Left forelimb (tissue), 1 donor: ENCODE data around the gene KLF13.

Experiments
- DNase-seq: peaks from one replicate; pipeline ENCODE4 v3.0.0-alpha.2; 2018; ENCODE audit warnings: low spot score

KLF13 gene

GRCh38 chr15:31362886-31363285 is 36.3 kb downstream of the KLF13 start:
- no peak for DNase-seq

- no peak for DNase-seq
These were observed 37.8 kb downstream of the KLF13 start for GRCh38 chr15:31364301-31365031.

- no peak for DNase-seq
These were observed 38.5 kb downstream of the KLF13 start for GRCh38 chr15:31365032-31365654.

- DNase-seq = peak; percentile 75
These were observed 39.1 kb downstream of the KLF13 start for GRCh38 chr15:31365655-31366127.

GRCh38 chr15:31366169-31366734 is 39.6 kb downstream of the KLF13 start:
- no peak for DNase-seq

- no peak for DNase-seq
These were observed 40.5 kb downstream of the KLF13 start for GRCh38 chr15:31367021-31367729.

- DNase-seq = no peak
These were observed 41.2 kb downstream of the KLF13 start for GRCh38 chr15:31367730-31368344.

- DNase-seq = no peak
These were observed 43.1 kb downstream of the KLF13 start for GRCh38 chr15:31369727-31370126.

GRCh38 chr15:31371520-31372240 is 45.0 kb downstream of the KLF13 start:
- no peak for DNase-seq

GRCh38 chr15:31372635-31373091 is 46.0 kb downstream of the KLF13 start:
- no peak for DNase-seq

GRCh38 chr15:31373096-31373865 is 46.6 kb downstream of the KLF13 start:
- no peak for DNase-seq

- no peak for DNase-seq
These were observed 47.3 kb downstream of the KLF13 start for GRCh38 chr15:31373970-31374369.

GRCh38 chr15:31374489-31374888 is 47.9 kb downstream of the KLF13 start:
- no peak for DNase-seq

GRCh38 chr15:31374986-31375385 is 48.4 kb downstream of the KLF13 start:
- no peak for DNase-seq

GRCh38 chr15:31375772-31376171 is 49.1 kb downstream of the KLF13 start:
- no peak for DNase-seq

GRCh38 chr15:31376511-31376910 is 49.9 kb downstream of the KLF13 start:
- no peak for DNase-seq

GRCh38 chr15:31377030-31377429 is 50.4 kb downstream of the KLF13 start:
- DNase-seq = no peak

- no peak for DNase-seq
These were observed 51.8 kb downstream of the KLF13 start for GRCh38 chr15:31378363-31378903.

GRCh38 chr15:31379042-31379441 is 52.4 kb downstream of the KLF13 start:
- DNase-seq = no peak

- no peak for DNase-seq
These were observed 52.9 kb downstream of the KLF13 start for GRCh38 chr15:31379577-31379976.
